HG03064 (cell line): ENCODE measurements around the gene IPPK.
"Not testable (repeated sequence)": the region's sequence is repeated elsewhere in the genome, so short reads cannot be mapped to it uniquely, and the experiment has no call there.

ENCODE experiments used
- ATAC-seq: cut with Tn5 transposase; IDR thresholded peaks from one replicate; pipeline ENCODE4 v1.9.1; 2021; ENCODE audit warnings: low read depth; ENCODE audit not compliant: unreplicated experiment

The IPPK gene

GRCh38 chr9:92639791-92640271 is 30.1 kb downstream of the IPPK start:
- no peak for ATAC-seq

- ATAC-seq = no peak
Measured at GRCh38 chr9:92639124-92639523, 30.8 kb downstream of the IPPK start.

- ATAC-seq = no peak
Measured at GRCh38 chr9:92638621-92639101, 31.3 kb downstream of the IPPK start.

GRCh38 chr9:92637886-92638620 is 31.9 kb downstream of the IPPK start:
- no peak for ATAC-seq

- ATAC-seq = no peak
Measured at GRCh38 chr9:92637326-92637725, 32.6 kb downstream of the IPPK start.

GRCh38 chr9:92636627-92637026 is 33.3 kb downstream of the IPPK start:
- no peak for ATAC-seq

- ATAC-seq = no peak
Measured at GRCh38 chr9:92635760-92636159, 34.2 kb downstream of the IPPK start.

GRCh38 chr9:92634712-92635605 is 35.0 kb downstream of the IPPK start:
- ATAC-seq = no peak

GRCh38 chr9:92633614-92634278 is 36.2 kb downstream of the IPPK start:
- no peak for ATAC-seq

- ATAC-seq = no peak
Measured at GRCh38 chr9:92632641-92633040, 37.3 kb downstream of the IPPK start.

GRCh38 chr9:92631452-92632343 is 38.2 kb downstream of the IPPK start:
- no peak for ATAC-seq

GRCh38 chr9:92627651-92628050 is 42.3 kb downstream of the IPPK start:
- ATAC-seq = no peak

GRCh38 chr9:92626484-92626883 is 43.4 kb downstream of the IPPK start:
- no peak for ATAC-seq

- ATAC-seq = not testable (repeated sequence)
Measured at GRCh38 chr9:92623936-92624335, 46.0 kb downstream of the IPPK start.

- ATAC-seq = no peak
Measured at GRCh38 chr9:92620845-92621244, 49.1 kb downstream of the IPPK start.

- no peak for ATAC-seq
Measured at GRCh38 chr9:92619601-92620300, 50.2 kb downstream of the IPPK start.

GRCh38 chr9:92618633-92619225 is 51.2 kb downstream of the IPPK start:
- ATAC-seq = no peak

- no peak for ATAC-seq
Measured at GRCh38 chr9:92617951-92618510, 51.9 kb downstream of the IPPK start.
